Thoracic aorta (tissue), 2 donors: ENCODE data around the gene AICDA. TPM values are rescaled to one million over a fixed set of nuclear protein-coding genes. Genes with fewer than 3 reads are reported as not detected.

Experiments
- ATAC-seq: fragments of 150-250 bp; one replicate; pipeline ENCODE4 v1.8.0; 2017; ENCODE audit warnings: low read depth; ENCODE audit not compliant: insufficient number of reproducible peaks, low FRiP score
- DNase-seq: peaks from one replicate; pipeline ENCODE4 v3.0.0-alpha.2; 2020; ENCODE audit warnings: low spot score
- H3K27ac ChIP-seq, 2 donors: fragments of 200-600 bp; sonication (generic); 1 replicate in 1 of 2; 2 replicates in 1 of 2; pipeline ENCODE4 v1.5.1; 2016; ENCODE audit warnings: mild to moderate bottlenecking in 2 of 2, moderate library complexity in 2 of 2
- H3K27me3 ChIP-seq: fragments of 200-600 bp; sonication (generic); replicated peaks from 2 replicates; pipeline ENCODE4 v1.6.0; 2016; ENCODE audit warnings: mild to moderate bottlenecking; ENCODE audit not compliant: insufficient read depth
- H3K36me3 ChIP-seq: fragments of 200-600 bp; sonication (generic); one replicate; pipeline ENCODE4 v1.5.1; 2016
- H3K4me1 ChIP-seq, 2 donors: fragments of 200-600 bp; sonication (generic); 1 replicate in 1 of 2; 2 replicates in 1 of 2; pipeline versions ENCODE4 v1.5.1 to v1.6.0; 2016; ENCODE audit warnings: low read depth in 2 of 2, mild to moderate bottlenecking in 1 of 2; ENCODE audit not compliant: control insufficient read depth in 1 of 2
- H3K4me3 ChIP-seq: fragments of 200-600 bp; sonication (generic); 2 replicates; pipeline ENCODE4 v1.5.1; 2016; ENCODE audit warnings: mild to moderate bottlenecking
- H3K9me3 ChIP-seq: fragments of 200-600 bp; sonication (generic); 2 replicates; pipeline ENCODE4 v1.5.1; 2016
- total RNA-seq, 2 donors: library from RNA; depleted of rRNA; stranded (reverse); fragments of >200 nt; gene quantifications; one replicate each; pipeline versions ENCODE4 v1.1.0 to v1.2.3, GENCODE V29; 2016
- TF ChIP-seq, protein P1 (sequence below): fragments of 200-600 bp; sonication (generic); IDR thresholded peaks from one replicate; pipeline ENCODE4 v1.5.1; 2019; ENCODE audit warnings: antibody characterized with exemption

The AICDA gene
- total RNA-seq, 2 donors from 2014 or later = not detected

DNA sequence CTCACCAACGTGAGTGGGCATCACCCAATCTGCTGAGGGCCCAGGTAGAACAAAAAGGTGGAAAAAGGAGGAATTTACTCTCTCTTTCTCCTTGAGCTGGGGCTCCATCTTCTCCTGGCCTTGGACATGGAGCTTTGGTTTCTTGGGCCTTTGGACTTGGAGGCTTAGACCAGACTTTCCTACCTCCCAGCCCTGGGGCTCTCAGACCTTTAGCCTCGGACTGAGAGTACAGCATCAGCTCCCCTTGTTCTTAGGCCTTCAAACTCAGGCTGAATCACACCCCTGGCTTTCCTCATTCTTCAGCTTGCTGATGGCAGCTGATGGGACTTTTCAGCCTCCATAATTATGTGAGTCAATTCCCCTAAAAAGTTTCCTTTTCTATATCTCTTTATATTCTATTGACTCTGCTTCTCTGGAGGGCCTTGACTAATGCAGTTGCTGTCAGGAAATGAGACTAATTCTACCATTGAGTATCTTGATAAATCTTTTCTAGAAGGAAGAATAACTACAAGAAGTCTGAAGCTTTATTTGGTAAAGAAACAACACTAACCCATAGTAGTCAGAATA is 56.0 kb downstream of the AICDA start:
- H3K27ac ChIP-seq = no peak overlapping the region
- H3K4me3 ChIP-seq = no peak overlapping the region
- H3K4me1 ChIP-seq = no peaks in the 10 kb centered on the region
- H3K9me3 ChIP-seq = no peaks in the 10 kb centered on the region
- no peaks in the 10 kb centered on the region for H3K36me3 ChIP-seq
- no peaks in the 10 kb centered on the region for H3K27me3 ChIP-seq
- DNase-seq (no peak), ATAC-seq (no peak)
- TF ChIP-seq, protein P1, sequence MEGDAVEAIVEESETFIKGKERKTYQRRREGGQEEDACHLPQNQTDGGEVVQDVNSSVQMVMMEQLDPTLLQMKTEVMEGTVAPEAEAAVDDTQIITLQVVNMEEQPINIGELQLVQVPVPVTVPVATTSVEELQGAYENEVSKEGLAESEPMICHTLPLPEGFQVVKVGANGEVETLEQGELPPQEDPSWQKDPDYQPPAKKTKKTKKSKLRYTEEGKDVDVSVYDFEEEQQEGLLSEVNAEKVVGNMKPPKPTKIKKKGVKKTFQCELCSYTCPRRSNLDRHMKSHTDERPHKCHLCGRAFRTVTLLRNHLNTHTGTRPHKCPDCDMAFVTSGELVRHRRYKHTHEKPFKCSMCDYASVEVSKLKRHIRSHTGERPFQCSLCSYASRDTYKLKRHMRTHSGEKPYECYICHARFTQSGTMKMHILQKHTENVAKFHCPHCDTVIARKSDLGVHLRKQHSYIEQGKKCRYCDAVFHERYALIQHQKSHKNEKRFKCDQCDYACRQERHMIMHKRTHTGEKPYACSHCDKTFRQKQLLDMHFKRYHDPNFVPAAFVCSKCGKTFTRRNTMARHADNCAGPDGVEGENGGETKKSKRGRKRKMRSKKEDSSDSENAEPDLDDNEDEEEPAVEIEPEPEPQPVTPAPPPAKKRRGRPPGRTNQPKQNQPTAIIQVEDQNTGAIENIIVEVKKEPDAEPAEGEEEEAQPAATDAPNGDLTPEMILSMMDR = no peak

DNA sequence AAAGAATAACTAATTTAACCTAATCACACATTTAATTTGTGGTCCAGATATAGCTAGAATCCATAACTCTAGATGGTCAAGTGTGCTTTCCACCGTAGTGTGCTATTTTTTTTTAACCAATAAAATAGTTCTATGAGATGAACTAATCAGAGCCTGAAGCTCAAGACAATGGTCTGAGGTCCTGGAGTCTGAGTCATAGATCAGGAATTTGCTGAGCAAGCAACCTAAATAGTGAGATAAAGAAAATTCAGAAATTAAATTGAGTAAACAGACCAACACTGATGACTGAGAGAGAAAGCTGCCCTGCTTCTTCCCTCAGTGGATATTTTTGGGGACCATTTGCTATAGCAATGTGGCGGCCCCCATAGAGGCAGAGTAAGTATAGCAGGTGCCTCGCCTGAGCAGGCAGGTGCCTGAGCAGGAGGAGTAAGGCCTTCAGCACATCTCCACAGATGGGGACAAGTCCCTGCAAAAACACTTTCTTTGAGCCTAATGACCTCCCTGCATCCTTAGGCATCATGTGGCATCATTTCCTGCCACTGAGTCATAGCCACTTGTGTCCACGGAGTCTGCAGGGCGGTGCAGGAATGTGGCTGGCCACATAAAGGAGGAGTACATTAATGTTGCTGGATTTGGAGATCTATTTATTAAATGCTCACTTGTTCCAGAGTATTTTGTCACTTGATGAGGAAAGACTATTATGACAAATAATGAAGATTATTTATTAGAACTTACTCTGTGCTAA is 58.0 kb downstream of the AICDA start:
- TF ChIP-seq, protein P1 = no peak
- no peaks in the 10 kb centered on the region for H3K36me3 ChIP-seq
- no peak overlapping the region for H3K27ac ChIP-seq
- DNase-seq (no peak), ATAC-seq (no peak)
- H3K9me3 ChIP-seq = no peaks in the 10 kb centered on the region
- no peaks in the 10 kb centered on the region for H3K4me1 ChIP-seq
- no peaks in the 10 kb centered on the region for H3K27me3 ChIP-seq
- no peak overlapping the region for H3K4me3 ChIP-seq

DNA sequence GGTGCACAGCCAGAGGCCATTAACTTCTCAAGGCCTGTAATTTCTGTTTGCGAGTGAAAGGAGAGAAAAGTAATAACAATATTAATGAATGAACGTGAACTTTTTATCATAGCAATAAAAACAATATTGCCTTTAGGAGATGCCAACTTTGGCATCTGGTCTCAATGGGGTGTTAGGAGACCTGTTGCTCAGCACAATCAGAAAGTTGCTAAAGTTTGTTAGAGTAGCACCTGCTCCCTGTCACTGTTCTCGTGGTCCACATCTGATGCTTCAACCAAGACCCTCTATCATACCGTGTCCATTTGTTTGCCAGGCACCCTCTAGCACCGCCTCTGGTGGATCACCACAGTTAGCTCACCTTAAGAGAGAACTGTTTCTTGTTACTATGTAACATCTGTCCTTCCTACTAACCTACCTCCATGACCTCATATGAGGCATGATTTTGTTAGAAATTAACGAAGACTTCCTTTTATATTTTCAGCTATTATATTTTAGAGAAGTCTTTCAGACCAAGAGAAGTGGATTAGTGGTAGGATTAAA is 59.5 kb downstream of the AICDA start:
- Histone ChIP-seq H3K27ac (no peak overlapping the region), H3K4me1 (no peaks in the 10 kb centered on the region), H3K36me3 (no peaks in the 10 kb centered on the region), H3K27me3 (no peaks in the 10 kb centered on the region), H3K4me3 (no peak overlapping the region), H3K9me3 (no peaks in the 10 kb centered on the region)
- DNase-seq = no peak
- TF ChIP-seq, protein P1 = no peak
- ATAC-seq = no peak

Other genes with a start within 250 kb of the AICDA start
- gene CLEC6A, start 156.9 kb downstream of the AICDA start, total RNA-seq = not detected
- under 1 TPM in 1 of 2 donors, not detected in 1; 0.63 TPM for gene CLEC4D, start 99.4 kb downstream of the AICDA start, total RNA-seq
- 1 to 10 TPM; 4.5 to 5.6 TPM for gene CLEC4E, start 72.0 kb downstream of the AICDA start, total RNA-seq
- 100 to 1,000 TPM; 158 to 186 TPM for gene MFAP5, start 50.0 kb upstream of the AICDA start, total RNA-seq
- 100 to 1,000 TPM in 1 of 2 donors, 10 to 100 TPM in 1; 87.6 to 159 TPM for gene RIMKLB, start 85.1 kb upstream of the AICDA start, total RNA-seq
- under 1 TPM in 1 of 2 donors, not detected in 1; 0.27 TPM for gene A2ML1, start 209.8 kb upstream of the AICDA start, total RNA-seq